ENCODE measurements around the gene AKR1C4. TPM values are rescaled to one million over a fixed set of nuclear protein-coding genes. Genes with fewer than 3 reads are reported as not detected.

The AKR1C4 gene
- total RNA-seq, 1 donor from 2014 or later = not detected

- DNase-seq (ENCODE audit: low spot score) (no peak), ATAC-seq (no peak)
- intact Hi-C loops (cut with DNase I) = no loop called here
Measured at GRCh38 chr10:5259132-5259951, 62.7 kb downstream of the AKR1C4 start.

GRCh38 chr10:5259952-5260578 is 63.4 kb downstream of the AKR1C4 start:
- DNase-seq (ENCODE audit: low spot score) = no peak
- intact Hi-C loops (cut with DNase I) = no loop called here
- ATAC-seq = no peak

GRCh38 chr10:5260828-5261227 is 64.2 kb downstream of the AKR1C4 start:
- ATAC-seq (no peak), DNase-seq (ENCODE audit: low spot score) (no peak)
- intact Hi-C loops (cut with DNase I) = no loop called here

GRCh38 chr10:5265139-5265538 is 68.5 kb downstream of the AKR1C4 start:
- no peak for DNase-seq (ENCODE audit: low spot score)
- intact Hi-C loops (cut with DNase I) = no loop called here
- ATAC-seq = no peak

GRCh38 chr10:5266351-5266750 is 69.7 kb downstream of the AKR1C4 start:
- no peak for DNase-seq (ENCODE audit: low spot score)
- intact Hi-C loops (cut with DNase I) = no loop called here
- no peak for ATAC-seq

- intact Hi-C loops (cut with DNase I) = no loop called here
- DNase-seq (ENCODE audit: low spot score) (no peak), ATAC-seq (no peak)
Measured at GRCh38 chr10:5266804-5267203, 70.2 kb downstream of the AKR1C4 start.

GRCh38 chr10:5268234-5268633 is 71.6 kb downstream of the AKR1C4 start:
- DNase-seq (ENCODE audit: low spot score) = no peak
- intact Hi-C loops (cut with DNase I) = no loop called here
- no peak for ATAC-seq

Other genes starting within 250 kb of the AKR1C4 start
- 84.2 TPM for gene AKR1C1, start 233.4 kb upstream of the AKR1C4 start, total RNA-seq
- 97.9 TPM for gene AKR1C2, start 193.0 kb upstream of the AKR1C4 start, total RNA-seq
- gene AKR1C3, start 102.4 kb upstream of the AKR1C4 start, total RNA-seq = 48.1 TPM
- 0.94 TPM for gene AKR1C8, start 11.7 kb upstream of the AKR1C4 start, total RNA-seq
- not detected for gene UCN3, start 168.1 kb downstream of the AKR1C4 start, total RNA-seq
- gene TUBAL3, start 208.0 kb downstream of the AKR1C4 start, total RNA-seq = 0.18 TPM
- 86.2 TPM for gene NET1, start 215.7 kb downstream of the AKR1C4 start, total RNA-seq

Measured in sciatic nerve (tissue), 2 donors.